ENCODE measurements around the gene GPC6.

The GPC6 gene

DNA sequence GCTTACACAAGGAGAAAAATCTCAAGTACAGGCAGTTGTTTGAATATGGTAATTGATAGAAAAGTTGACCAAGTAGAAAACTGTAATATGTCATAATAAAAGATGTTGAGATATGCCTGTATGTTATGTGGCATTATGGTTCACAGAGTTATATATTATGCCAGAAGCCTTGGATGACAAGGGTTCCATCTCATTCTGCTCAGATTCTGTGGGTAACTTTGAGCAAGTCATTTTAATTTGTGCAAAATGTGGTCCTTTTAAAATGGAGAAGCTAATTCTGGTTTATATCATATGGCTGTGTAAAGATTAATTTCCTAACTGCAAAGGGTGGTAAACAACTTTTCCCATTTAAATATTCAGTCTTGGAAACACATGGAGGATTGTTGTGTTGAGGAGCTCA lies 180.9 kb downstream of the GPC6 start:
- TF ChIP-seq L3MBTL2 (conservative IDR thresholded peaks at IDR 0.05): no peak
- no peak for TF ChIP-seq CTBP1 (IDR thresholded peaks at IDR 0.05; ENCODE audit: borderline replicate concordance)
- TF ChIP-seq ARNT (IDR thresholded peaks at IDR 0.05): no peak
- no peak for TF ChIP-seq FOXK2 (IDR thresholded peaks at IDR 0.05)
- no peak for TF ChIP-seq SP1 (IDR thresholded peaks at IDR 0.05)
- no peak for TF ChIP-seq HDGF (IDR thresholded peaks at IDR 0.05; ENCODE audit: borderline replicate concordance)
- TF ChIP-seq, protein P1, sequence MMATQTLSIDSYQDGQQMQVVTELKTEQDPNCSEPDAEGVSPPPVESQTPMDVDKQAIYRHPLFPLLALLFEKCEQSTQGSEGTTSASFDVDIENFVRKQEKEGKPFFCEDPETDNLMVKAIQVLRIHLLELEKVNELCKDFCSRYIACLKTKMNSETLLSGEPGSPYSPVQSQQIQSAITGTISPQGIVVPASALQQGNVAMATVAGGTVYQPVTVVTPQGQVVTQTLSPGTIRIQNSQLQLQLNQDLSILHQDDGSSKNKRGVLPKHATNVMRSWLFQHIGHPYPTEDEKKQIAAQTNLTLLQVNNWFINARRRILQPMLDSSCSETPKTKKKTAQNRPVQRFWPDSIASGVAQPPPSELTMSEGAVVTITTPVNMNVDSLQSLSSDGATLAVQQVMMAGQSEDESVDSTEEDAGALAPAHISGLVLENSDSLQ (IDR thresholded peaks at IDR 0.05): no peak
- TF ChIP-seq NFRKB (IDR thresholded peaks at IDR 0.05): no peak
- TF ChIP-seq SUZ12 (IDR thresholded peaks at IDR 0.05): no peak
- TF ChIP-seq FOXM1 (IDR thresholded peaks at IDR 0.05; ENCODE audit: borderline replicate concordance): no peak
- no peak for TF ChIP-seq ELF4 (IDR thresholded peaks at IDR 0.05)
- DNase-seq (ENCODE audit: extremely low spot score): no peak
- CTCF ChIA-PET: no interaction called here
- POLR2A ChIA-PET: no interaction called here

DNA sequence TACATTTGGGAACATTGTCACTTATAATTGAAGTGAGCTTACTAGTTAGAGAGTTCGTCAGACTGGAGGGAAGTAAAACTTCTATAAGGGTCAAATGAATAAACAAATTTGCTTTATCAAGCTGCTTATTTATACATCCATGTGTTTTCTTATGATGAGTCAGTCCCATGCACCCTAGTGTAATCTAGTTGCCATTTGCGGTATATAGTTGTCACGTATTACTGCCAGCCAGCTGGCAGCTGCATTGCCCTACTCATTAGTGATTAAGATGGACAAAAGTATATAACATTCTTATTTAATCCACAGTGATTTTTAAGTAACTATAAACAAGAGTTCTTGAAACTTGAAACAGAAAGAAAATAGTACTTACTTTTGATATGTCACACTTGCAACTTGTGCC lies 182.4 kb downstream of the GPC6 start:
- TF ChIP-seq L3MBTL2 (conservative IDR thresholded peaks at IDR 0.05) (no peak), TARDBP (IDR thresholded peaks at IDR 0.05) (no peak), NFRKB (IDR thresholded peaks at IDR 0.05) (no peak), SUZ12 (IDR thresholded peaks at IDR 0.05) (no peak), FOXA1 (IDR thresholded peaks at IDR 0.05) (no peak), CTBP1 (IDR thresholded peaks at IDR 0.05; ENCODE audit: borderline replicate concordance) (no peak), HDGF (IDR thresholded peaks at IDR 0.05; ENCODE audit: borderline replicate concordance) (no peak), FOXK2 (IDR thresholded peaks at IDR 0.05) (no peak), BHLHE40 (IDR thresholded peaks at IDR 0.05; ENCODE audit: borderline replicate concordance) (no peak), ZNF384 (IDR thresholded peaks at IDR 0.05) (no peak), LEF1 (IDR thresholded peaks at IDR 0.05; ENCODE audit: borderline replicate concordance) (no peak), ARNT (IDR thresholded peaks at IDR 0.05) (no peak), SP1 (IDR thresholded peaks at IDR 0.05) (no peak), FOXM1 (IDR thresholded peaks at IDR 0.05; ENCODE audit: borderline replicate concordance) (no peak), ELF4 (IDR thresholded peaks at IDR 0.05) (no peak)
- TF ChIP-seq, protein P1 (IDR thresholded peaks at IDR 0.05): no peak
- ChIA-PET POLR2A (no interaction called here), CTCF (no interaction called here)
- no peak for DNase-seq (ENCODE audit: extremely low spot score)

DNA sequence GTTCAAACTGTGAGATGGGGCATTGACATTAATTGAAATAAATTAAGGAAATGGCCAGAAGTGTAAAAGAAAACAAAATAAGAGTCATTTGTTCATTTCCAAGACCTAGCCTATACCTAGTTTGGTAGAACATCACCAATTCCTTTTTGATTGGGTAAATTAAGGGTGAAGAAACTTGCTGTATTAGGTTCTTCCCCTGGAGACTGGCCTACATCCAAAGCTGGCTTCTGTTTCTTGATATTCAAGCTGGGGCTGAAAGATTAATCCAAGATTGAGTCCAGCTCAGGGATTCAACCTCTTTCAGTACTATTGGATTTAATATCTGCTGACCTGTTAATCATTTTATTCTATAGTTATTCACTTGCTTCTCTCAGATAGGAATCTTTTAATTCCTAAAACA lies 183.2 kb downstream of the GPC6 start:
- ChIA-PET POLR2A (no interaction called here), CTCF (no interaction called here)
- DNase-seq (ENCODE audit: extremely low spot score): no peak
- TF ChIP-seq L3MBTL2 (conservative IDR thresholded peaks at IDR 0.05): no peak
- TF ChIP-seq, protein P1 (IDR thresholded peaks at IDR 0.05): no peak
- no peak for TF ChIP-seq CTBP1 (IDR thresholded peaks at IDR 0.05; ENCODE audit: borderline replicate concordance)
- TF ChIP-seq SP1 (IDR thresholded peaks at IDR 0.05): no peak
- no peak for TF ChIP-seq FOXK2 (IDR thresholded peaks at IDR 0.05)
- no peak for TF ChIP-seq FOXA1 (IDR thresholded peaks at IDR 0.05)
- no peak for TF ChIP-seq SUZ12 (IDR thresholded peaks at IDR 0.05)
- no peak for TF ChIP-seq HDGF (IDR thresholded peaks at IDR 0.05; ENCODE audit: borderline replicate concordance)
- no peak for TF ChIP-seq TARDBP (IDR thresholded peaks at IDR 0.05)
- no peak for TF ChIP-seq LEF1 (IDR thresholded peaks at IDR 0.05; ENCODE audit: borderline replicate concordance)
- TF ChIP-seq ELF4 (IDR thresholded peaks at IDR 0.05): no peak
- TF ChIP-seq BHLHE40 (IDR thresholded peaks at IDR 0.05; ENCODE audit: borderline replicate concordance): no peak
- no peak for TF ChIP-seq ZNF384 (IDR thresholded peaks at IDR 0.05)
- no peak for TF ChIP-seq ARNT (IDR thresholded peaks at IDR 0.05)
- no peak for TF ChIP-seq FOXM1 (IDR thresholded peaks at IDR 0.05; ENCODE audit: borderline replicate concordance)

DNA sequence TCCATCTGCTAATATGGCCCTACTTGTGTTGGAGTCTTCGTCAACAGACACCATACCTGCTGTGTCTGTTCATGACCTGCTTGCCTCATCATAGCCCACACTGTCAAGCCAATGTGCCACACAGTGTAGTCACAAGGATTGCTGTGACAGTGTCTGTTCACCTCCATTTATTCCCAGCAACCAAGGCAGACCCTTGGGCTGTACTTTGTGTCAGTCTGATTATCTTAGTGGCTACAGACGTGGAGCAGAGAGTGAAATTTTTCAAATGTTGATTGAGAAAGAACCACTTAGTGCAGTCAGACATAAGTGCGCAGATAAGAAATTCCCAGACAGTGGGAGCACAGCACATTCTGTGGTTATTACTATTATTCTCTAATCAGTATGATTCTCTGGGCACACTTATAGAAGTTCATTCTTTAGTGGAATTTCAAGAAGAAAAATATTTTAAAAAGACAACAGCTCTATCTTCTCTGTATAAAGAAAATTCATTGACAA lies 184.6 kb downstream of the GPC6 start:
- DNase-seq (ENCODE audit: extremely low spot score): no peak
- TF ChIP-seq, protein P1 (IDR thresholded peaks at IDR 0.05): no peak
- TF ChIP-seq FOXM1 (IDR thresholded peaks at IDR 0.05; ENCODE audit: borderline replicate concordance): no peak
- TF ChIP-seq FOXK2 (IDR thresholded peaks at IDR 0.05): no peak
- no peak for TF ChIP-seq CTBP1 (IDR thresholded peaks at IDR 0.05; ENCODE audit: borderline replicate concordance)
- TF ChIP-seq TARDBP (IDR thresholded peaks at IDR 0.05): no peak
- TF ChIP-seq SUZ12 (IDR thresholded peaks at IDR 0.05): no peak
- TF ChIP-seq ELF4 (IDR thresholded peaks at IDR 0.05): no peak
- no peak for TF ChIP-seq BHLHE40 (IDR thresholded peaks at IDR 0.05; ENCODE audit: borderline replicate concordance)
- no peak for TF ChIP-seq ARNT (IDR thresholded peaks at IDR 0.05)
- no peak for TF ChIP-seq HDGF (IDR thresholded peaks at IDR 0.05; ENCODE audit: borderline replicate concordance)
- TF ChIP-seq LEF1 (IDR thresholded peaks at IDR 0.05; ENCODE audit: borderline replicate concordance): no peak
- ChIA-PET POLR2A (no interaction called here), CTCF (no interaction called here)

DNA sequence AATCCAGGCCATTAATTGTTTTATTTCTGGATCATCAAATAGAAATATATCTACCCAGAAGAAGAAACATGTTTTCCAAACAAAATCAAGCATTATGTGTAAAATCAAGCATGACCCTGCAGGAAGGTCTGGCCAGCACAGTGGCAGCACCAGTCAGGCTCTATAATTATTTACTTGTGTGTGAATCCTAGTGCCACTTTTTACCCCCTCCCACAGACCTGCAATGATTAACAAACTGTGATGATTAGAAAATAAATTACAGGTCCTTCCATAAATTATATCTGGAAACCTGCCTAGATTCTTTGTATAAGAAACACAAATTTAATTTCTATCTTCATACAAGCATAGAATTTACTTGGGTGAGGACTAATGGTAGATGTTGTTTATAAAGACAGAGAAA lies 186.1 kb downstream of the GPC6 start:
- POLR2A ChIA-PET: no interaction called here
- DNase-seq (ENCODE audit: extremely low spot score): no peak
- TF ChIP-seq FOXM1 (IDR thresholded peaks at IDR 0.05; ENCODE audit: borderline replicate concordance) (no peak), FOXK2 (IDR thresholded peaks at IDR 0.05) (no peak), FOXA1 (IDR thresholded peaks at IDR 0.05) (no peak), L3MBTL2 (conservative IDR thresholded peaks at IDR 0.05) (no peak)
- TF ChIP-seq, protein P1 (IDR thresholded peaks at IDR 0.05): no peak
- CTCF ChIA-PET: no interaction called here
